CD4-positive, alpha-beta T cell (primary cell): ENCODE results near the gene SAE1. TPM values are rescaled to one million over a fixed set of nuclear protein-coding genes. Genes with fewer than 3 reads are reported as not detected.

Source experiments
- ATAC-seq: fragments of 200-7000 bp; cut with Tn5 transposase; one replicate; pipeline ENCODE4 v1.10.0; 2022; ENCODE audit warnings: mild to moderate bottlenecking; ENCODE audit not compliant: poor library complexity
- CTCF ChIA-PET: fragments of 350-600 bp; sonication (Branson Sonifier 250); formaldehyde crosslinking; loops from one replicate; lab custom pipeline; 2021; ENCODE audit warnings: antibody characterized with exemption, inconsistent platforms; lab: Charles Lee
- POLR2A ChIA-PET: fragments of 350-600 bp; sonication (Branson Sonifier 250); formaldehyde crosslinking; loops from one replicate; lab custom pipeline; 2021; ENCODE audit warnings: antibody characterized with exemption, inconsistent platforms; lab: Charles Lee
- DNase-seq, 14 experiments: peaks; one replicate each; pipeline ENCODE4 v3.0.0-alpha.2; 2013 to 2020; ENCODE audit warnings: mixed read lengths in 2 of 14
- H3K27ac ChIP-seq, 2 donors: one replicate each; pipeline versions ENCODE4 v1.5.1 to v1.7.0; 2013; ENCODE audit warnings: low read length in 2 of 2, low read depth in 1 of 2, mild to moderate bottlenecking in 1 of 2
- H3K27me3 ChIP-seq, 2 experiments: 1 replicate in 1 of 2; 2 replicates in 1 of 2; pipeline versions ENCODE4 v1.6.1 to v1.7.0; 2013; ENCODE audit warnings: low read length in 2 of 2, control low read depth in 1 of 2, mild to moderate bottlenecking in 1 of 2, moderate library complexity in 1 of 2; ENCODE audit not compliant: insufficient read depth in 2 of 2, control insufficient read depth in 1 of 2
- H3K36me3 ChIP-seq: one replicate; pipeline ENCODE4 v1.6.1; 2013; ENCODE audit warnings: low read length, control low read depth; ENCODE audit not compliant: insufficient read depth
- H3K4me1 ChIP-seq: one replicate; pipeline ENCODE4 v1.6.1; 2013; ENCODE audit warnings: low read length, control low read depth; ENCODE audit not compliant: insufficient read depth
- H3K4me3 ChIP-seq: one replicate; pipeline ENCODE4 v1.5.1; 2013; ENCODE audit warnings: mild to moderate bottlenecking, low read length, moderate library complexity
- H3K9me3 ChIP-seq, 2 experiments: 1 replicate in 1 of 2; 2 replicates in 1 of 2; pipeline versions ENCODE4 v1.6.1 to v1.7.0; 2013; ENCODE audit warnings: low read length in 2 of 2, mild to moderate bottlenecking in 2 of 2, control low read depth in 1 of 2, moderate library complexity in 1 of 2; ENCODE audit not compliant: control insufficient read depth in 1 of 2, insufficient read depth in 1 of 2
- H3K27ac Mint-ChIP-seq: one replicate; pipeline ENCODE4 v1.8.0; 2020; ENCODE audit warnings: mixed read lengths
- H3K27me3 Mint-ChIP-seq: one replicate; pipeline ENCODE4 v1.8.0; 2021; ENCODE audit warnings: mixed read lengths
- H3K36me3 Mint-ChIP-seq: one replicate; pipeline ENCODE4 v1.8.0; 2021; ENCODE audit warnings: low read depth, mixed read lengths
- H3K4me1 Mint-ChIP-seq: one replicate; pipeline ENCODE4 v1.8.0; 2021; ENCODE audit warnings: low read depth, mixed read lengths
- H3K4me3 Mint-ChIP-seq: one replicate; pipeline ENCODE4 v1.8.0; 2020; ENCODE audit warnings: mild to moderate bottlenecking, mixed read lengths
- H3K9me3 Mint-ChIP-seq: one replicate; pipeline ENCODE4 v1.8.0; 2020; ENCODE audit warnings: mixed read lengths
- CTCF ChIP-seq: fragments of 200-600 bp; IDR thresholded peaks from one replicate; pipeline ENCODE4 v1.8.0; 2022; ENCODE audit warnings: antibody characterized with exemption, mild to moderate bottlenecking
- intact Hi-C, 2 experiments: fragments of 100-400 bp; cut with DNase I in 1 of 2; cut with micrococcal nuclease in 1 of 2; formaldehyde crosslinking; loops; one replicate each; pipeline versions ENCODE4 v1.15.1 to v1.9.0; 2023 to 2025; cut with DNase I, micrococcal nuclease
- total RNA-seq, 174 experiments: library from RNA in 2 of 174; stranded (reverse) in 2 of 174; gene quantifications; one replicate each; pipeline ENCODE4 v1.2.3 and lab custom pipeline; 2021 to 2026

Gene SAE1
- total RNA-seq, 2 experiments from 2014 or later = 29.6 to 30.9 TPM

GRCh38 chr19:47225746-47226425, 95.3 kb downstream of the SAE1 start:
- peaks cover 15% of the 10 kb centered on the region for H3K36me3 Mint-ChIP-seq
- peak overlapping the region; percentile 72 for H3K4me3 Mint-ChIP-seq

GRCh38 chr19:47226426-47227351, 96.1 kb downstream of the SAE1 start:
- H3K9me3 ChIP-seq = no peaks in the 10 kb centered on the region
- no peaks in the 10 kb centered on the region for H3K27me3 ChIP-seq
- Mint-ChIP-seq H3K27me3 (no peaks in the 10 kb centered on the region), H3K36me3 (peaks cover 13% of the 10 kb centered on the region), H3K9me3 (no peaks in the 10 kb centered on the region), H3K27ac (no peak overlapping the region), H3K4me3 (peak overlapping the region; percentile 82), H3K4me1 (peaks cover 20% of the 10 kb centered on the region)
- CTCF ChIA-PET = interaction anchor here (0.6 to 4.9 kb wide), 13 partner anchors 11 to 1456 kb away, joined by 3 to 63 read pairs (median 4); partner anchors contain the start of gene DHX34
- peak overlapping the region; percentile 85 to 88 for H3K27ac ChIP-seq
- peaks cover 53% of the 10 kb centered on the region for H3K4me1 ChIP-seq
- ATAC-seq = peak; percentile 1
- POLR2A ChIA-PET = interaction anchor here (0.5 to 3.6 kb wide), 23 partner anchors 9 to 438 kb away, joined by 3 to 49 read pairs (median 7); partner anchors contain the start of genes CCDC9, INAFM1, SAE1 and SLC1A5
- H3K36me3 ChIP-seq = peaks cover 6% of the 10 kb centered on the region
- peak in 9 of 14 experiments; percentile 26 to 87 (median 49) for DNase-seq
- TF ChIP-seq CTCF = no peak
- intact Hi-C loops = loop anchor here in 1 of 2 experiments (1.0 to 5.0 kb wide), 2 partner anchors 48 to 79 kb away; partner anchors contain the start of gene INAFM1
- H3K4me3 ChIP-seq = peak overlapping the region; percentile 56

More at GRCh38 chr19:47225746-47226425, 95.3 kb downstream of the SAE1 start:
- Histone ChIP-seq H3K36me3 (peaks cover 13% of the 10 kb centered on the region), H3K4me3 (peak overlapping the region; percentile 56), H3K27me3 (no peaks in the 10 kb centered on the region), H3K4me1 (peaks cover 48% of the 10 kb centered on the region), H3K9me3 (no peaks in the 10 kb centered on the region), H3K27ac (peak overlapping the region in 1 of 2 donors; percentile 85)
- ChIA-PET CTCF (interaction anchor here (0.6 to 4.9 kb wide), 15 partner anchors 11 to 1455 kb away, joined by 3 to 63 read pairs (median 3); partner anchors contain the start of gene DHX34), POLR2A (interaction anchor here (0.5 to 3.6 kb wide), 23 partner anchors 8 to 437 kb away, joined by 3 to 49 read pairs (median 7); partner anchors contain the start of genes CCDC9, INAFM1, SAE1 and SLC1A5)
- Mint-ChIP-seq H3K27ac (peak overlapping the region; percentile 85), H3K9me3 (no peaks in the 10 kb centered on the region), H3K4me1 (peaks cover 15% of the 10 kb centered on the region), H3K27me3 (no peaks in the 10 kb centered on the region)
- intact Hi-C loops = loop anchor here in 1 of 2 experiments (1.0 to 5.0 kb wide), 2 partner anchors 48 to 79 kb away; partner anchors contain the start of gene INAFM1
- no peak for TF ChIP-seq CTCF
- ATAC-seq (peak; percentile 54), DNase-seq (peak; percentile 79 to 95 (median 86))
